NCI-H128 (cell line): ENCODE measurements around the gene MED9.

Experiments
- DNase-seq: peaks from one replicate; lab custom pipeline; 2025; ENCODE audit not compliant: unreplicated experiment; lab: John Stamatoyannopoulos, UW

MED9 gene

GRCh38 chr17:17514993-17515933 is 38.5 kb downstream of the MED9 start:
- DNase-seq: no peak

GRCh38 chr17:17515934-17516930 is 39.4 kb downstream of the MED9 start:
- no peak for DNase-seq

- no peak for DNase-seq
These were observed 40.3 kb downstream of the MED9 start for GRCh38 chr17:17516941-17517720.

- DNase-seq: no peak
These were observed 41.2 kb downstream of the MED9 start for GRCh38 chr17:17518014-17518413.

- DNase-seq: no peak
These were observed 42.2 kb downstream of the MED9 start for GRCh38 chr17:17518951-17519350.

GRCh38 chr17:17519886-17520285 is 43.1 kb downstream of the MED9 start:
- no peak for DNase-seq

- no peak for DNase-seq
These were observed 43.9 kb downstream of the MED9 start for GRCh38 chr17:17520599-17521232.

GRCh38 chr17:17523001-17523730 is 46.4 kb downstream of the MED9 start:
- no peak for DNase-seq

- no peak for DNase-seq
These were observed 47.1 kb downstream of the MED9 start for GRCh38 chr17:17523731-17524490.

GRCh38 chr17:17525311-17525710 is 48.5 kb downstream of the MED9 start:
- DNase-seq: no peak

GRCh38 chr17:17525956-17526355 is 49.2 kb downstream of the MED9 start:
- no peak for DNase-seq

GRCh38 chr17:17526369-17526768 is 49.6 kb downstream of the MED9 start:
- no peak for DNase-seq

GRCh38 chr17:17527534-17527933 is 50.7 kb downstream of the MED9 start:
- no peak for DNase-seq

GRCh38 chr17:17527956-17528500 is 51.2 kb downstream of the MED9 start:
- no peak for DNase-seq

- DNase-seq: no peak
These were observed 52.2 kb downstream of the MED9 start for GRCh38 chr17:17528696-17529652.

GRCh38 chr17:17531156-17531555 is 54.4 kb downstream of the MED9 start:
- DNase-seq: no peak

- no peak for DNase-seq
These were observed 56.2 kb downstream of the MED9 start for GRCh38 chr17:17532991-17533390.
